UCSD-AML1 (cell line): ENCODE measurements around the gene KCNJ12.
A peak's percentile ranks its signal among the peaks of the same experiment; 100 is the strongest.

Source experiments
- DNase-seq: peaks from one replicate; lab custom pipeline; 2025; ENCODE audit not compliant: unreplicated experiment; lab: John Stamatoyannopoulos, UW

Gene KCNJ12

DNA sequence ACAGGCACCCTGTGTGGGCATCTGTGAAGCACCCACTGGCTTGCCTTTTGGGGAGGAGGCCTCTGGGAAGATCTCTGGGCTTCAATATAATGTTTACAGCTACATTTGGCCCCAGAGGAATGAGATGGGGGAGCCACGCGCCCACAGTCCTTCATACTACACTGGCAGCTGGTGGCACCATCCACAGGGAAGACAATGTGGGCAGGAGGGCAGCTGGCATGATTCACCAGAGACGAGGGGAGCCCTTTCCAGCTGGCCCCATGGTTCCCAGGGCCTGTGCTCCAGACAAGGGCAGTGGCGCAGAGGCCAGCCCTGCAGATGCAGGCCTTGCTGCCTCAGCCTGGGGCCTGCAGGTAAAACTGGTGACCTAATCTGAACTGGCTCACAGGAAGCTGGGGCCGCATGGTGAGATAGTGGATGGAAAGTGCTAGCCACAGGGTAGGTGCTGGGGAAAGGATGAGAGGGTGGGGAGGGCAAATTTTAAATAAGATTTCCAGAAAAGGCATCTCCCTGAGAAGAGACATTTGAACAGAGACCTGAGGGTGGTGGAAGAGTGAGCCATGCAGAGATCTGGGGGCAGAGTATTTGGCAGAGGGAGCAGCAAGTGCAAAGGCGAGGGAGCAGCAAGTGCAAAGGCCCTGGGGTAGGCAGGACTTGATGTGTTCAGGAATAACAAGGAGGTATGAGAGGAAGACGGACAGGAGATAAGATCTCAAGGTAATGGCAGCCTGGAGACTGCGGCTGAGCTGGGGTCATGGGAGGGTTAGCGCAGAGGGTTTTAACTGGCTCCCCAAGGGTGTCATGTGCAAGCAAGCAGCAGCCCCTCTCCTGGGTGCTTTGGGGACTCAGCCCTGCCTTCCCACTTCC lies 12.1 kb upstream of the KCNJ12 start:
- no peak for DNase-seq

DNA sequence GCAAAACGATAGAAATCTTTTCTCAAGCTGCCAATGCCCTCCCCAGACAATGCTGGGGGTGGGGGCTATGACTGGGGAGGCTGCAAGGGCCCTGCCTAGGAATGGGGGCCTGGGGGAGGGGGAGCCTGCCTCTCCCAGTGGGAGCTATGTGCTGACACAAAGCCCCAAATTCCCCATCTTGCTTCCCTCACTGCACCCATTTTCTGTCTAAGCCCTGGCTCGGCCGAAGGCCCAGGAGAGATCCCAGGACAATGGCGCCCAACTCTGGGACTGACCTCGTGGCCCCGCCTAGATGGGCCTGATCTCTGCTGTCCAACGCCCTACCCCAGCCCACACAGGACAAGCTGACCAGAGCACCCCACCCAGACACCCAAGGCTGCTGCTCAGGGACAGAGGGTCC lies 11.1 kb upstream of the KCNJ12 start:
- DNase-seq: no peak

DNA sequence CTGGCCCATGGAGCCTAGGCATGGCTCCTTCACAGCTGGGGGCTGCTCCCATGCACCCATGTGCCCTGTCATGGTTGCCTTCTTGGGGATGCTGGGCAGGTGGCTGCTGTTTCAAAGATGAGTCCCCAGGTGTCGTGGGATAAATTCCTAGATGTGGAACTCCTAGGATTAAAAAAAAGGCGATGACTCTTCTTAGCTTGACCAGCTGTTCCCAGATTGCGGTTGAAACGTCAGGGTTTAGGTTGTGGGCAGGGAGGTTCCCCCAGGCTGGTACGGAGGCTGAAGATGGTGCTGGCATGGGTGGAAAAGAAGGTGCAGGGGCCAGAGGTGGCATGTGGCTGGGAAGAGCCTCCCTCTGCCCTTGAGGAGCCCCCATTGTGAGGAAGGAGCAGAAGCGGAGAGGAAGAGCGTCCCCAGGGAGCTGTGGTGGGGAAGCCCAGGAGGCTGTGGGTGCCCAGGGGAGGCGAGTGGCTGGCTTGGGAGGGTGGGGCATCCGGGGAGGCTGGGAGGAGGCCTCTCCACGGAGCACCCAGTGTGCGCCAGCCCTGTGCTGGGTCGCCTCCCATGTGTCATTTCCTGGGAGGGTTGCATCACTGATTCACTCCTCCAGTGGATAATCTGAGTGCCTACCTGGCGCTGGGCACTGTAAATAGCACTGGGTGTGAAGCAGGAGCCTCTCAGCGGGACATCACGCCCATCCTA lies 7.5 kb upstream of the KCNJ12 start:
- no peak for DNase-seq

DNA sequence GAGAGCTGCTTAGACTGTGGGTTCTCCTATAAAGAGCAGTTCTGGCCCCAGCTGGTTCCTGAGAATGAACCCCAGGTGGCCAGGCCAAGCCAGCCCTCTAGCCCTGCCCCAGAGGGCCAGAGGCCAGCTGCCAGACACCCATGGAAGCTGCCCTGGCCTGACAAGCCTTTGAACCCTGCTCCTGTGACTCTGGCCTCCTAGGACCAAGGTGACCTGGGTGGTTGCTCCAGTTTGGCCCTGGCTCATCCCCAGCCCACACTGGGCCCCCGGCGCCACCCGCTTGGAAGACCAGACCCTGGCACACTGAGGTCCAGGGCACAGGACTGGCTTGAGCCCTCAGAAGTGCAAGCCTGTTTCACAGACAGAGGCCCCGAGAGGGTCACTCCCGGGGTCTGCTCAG lies 6.8 kb upstream of the KCNJ12 start:
- DNase-seq: no peak

DNA sequence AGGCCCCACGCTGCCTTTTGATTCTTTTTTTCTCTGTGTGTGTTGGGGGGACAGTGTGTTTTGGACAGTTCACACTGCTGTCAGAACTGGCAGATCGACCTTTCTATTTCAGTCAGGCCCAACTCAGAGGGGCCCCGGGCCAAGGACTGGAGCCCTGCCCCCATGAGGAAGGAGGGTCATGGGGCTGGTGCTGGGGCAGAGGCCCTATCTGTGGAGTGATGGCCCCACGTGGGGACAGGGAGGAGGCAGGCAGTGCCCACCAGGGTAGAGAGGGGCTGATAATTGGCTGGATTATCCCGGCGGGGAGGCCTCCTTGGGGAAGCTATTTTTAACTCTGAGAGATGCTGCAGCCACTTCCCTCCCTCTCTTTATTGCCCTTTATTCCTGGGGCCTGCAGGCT lies 5.7 kb upstream of the KCNJ12 start:
- DNase-seq: no peak

DNA sequence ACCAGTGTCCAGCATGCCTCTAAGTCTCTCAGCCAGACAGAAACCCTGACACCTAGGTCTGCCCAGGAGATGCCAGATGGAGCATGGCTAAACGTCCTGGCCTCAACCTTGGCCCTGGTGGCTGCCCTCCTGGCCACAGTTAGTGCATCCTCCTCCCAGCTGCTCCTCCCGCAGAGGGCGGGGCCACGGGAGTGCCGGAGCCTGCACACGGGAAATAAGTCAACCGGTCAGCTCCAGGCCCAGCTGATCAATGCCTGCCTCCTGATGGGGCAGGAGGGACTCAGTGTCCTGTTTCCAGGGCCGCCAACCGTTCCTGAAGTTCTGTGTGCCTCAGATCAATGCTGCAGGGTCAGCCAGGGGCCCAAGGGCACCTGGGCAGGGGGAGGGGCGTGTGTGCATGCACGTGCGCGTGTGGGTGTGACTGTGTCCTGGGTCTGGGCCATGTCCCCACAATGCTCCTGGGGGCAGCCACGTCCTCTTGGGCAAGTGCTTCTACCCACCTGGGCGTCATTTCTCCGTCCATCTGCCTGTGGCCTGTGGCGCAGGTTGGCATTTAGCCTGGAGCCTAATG lies 4.6 kb upstream of the KCNJ12 start:
- no peak for DNase-seq

DNA sequence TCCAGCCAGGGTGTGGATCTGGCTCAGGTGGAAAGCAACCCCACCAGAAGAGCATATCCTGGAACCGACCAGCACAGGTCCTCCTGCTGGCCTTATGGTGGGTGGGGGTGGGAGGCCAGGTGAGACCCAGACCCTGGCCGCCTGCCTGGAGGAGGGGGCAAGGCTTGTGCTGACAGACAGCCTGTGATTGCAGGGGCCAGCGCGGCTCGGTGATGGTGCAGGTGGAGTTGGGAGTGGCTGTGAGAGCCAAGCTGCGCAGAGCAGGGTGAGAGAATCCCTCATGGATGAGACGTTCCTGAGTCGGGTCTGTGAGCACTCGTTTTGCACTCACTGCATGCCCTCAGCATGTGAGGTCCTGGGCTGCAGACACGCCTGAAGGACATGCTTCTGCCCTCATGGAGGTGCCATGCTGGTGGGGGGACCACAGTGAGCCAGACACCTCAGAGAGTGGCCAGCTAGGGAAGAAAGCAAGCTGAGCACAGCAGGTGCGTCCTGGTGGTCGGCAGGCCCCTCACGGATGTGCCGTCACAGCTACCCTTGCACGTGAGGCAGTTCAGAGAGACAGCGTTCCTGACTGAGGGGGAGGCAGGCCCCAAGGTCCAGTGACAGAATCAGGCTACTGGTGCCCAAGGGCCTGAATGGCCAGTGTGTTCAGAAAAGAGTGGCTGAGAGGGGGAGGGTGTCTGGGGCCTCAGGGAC lies 3.8 kb upstream of the KCNJ12 start:
- no peak for DNase-seq

DNA sequence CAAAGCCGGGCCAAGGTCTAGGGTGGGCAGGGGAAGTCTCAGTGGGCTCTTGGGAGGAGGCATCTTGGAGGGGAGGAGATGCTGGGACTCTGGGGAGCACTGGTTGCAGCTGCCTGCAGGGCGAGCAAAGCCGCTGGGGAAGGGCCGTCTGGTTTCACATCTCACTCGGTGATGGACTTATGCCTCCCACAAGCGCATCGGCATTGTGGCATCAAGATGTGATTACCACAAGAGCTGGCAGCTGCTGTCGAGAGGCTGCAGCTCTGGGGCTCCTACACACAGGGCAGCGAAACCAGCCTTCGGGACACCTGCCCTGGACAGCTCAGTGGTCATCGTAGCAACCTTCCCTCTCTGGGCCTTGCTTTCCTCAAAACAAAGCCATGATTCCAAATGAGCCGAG lies 3.1 kb upstream of the KCNJ12 start:
- no peak for DNase-seq

DNA sequence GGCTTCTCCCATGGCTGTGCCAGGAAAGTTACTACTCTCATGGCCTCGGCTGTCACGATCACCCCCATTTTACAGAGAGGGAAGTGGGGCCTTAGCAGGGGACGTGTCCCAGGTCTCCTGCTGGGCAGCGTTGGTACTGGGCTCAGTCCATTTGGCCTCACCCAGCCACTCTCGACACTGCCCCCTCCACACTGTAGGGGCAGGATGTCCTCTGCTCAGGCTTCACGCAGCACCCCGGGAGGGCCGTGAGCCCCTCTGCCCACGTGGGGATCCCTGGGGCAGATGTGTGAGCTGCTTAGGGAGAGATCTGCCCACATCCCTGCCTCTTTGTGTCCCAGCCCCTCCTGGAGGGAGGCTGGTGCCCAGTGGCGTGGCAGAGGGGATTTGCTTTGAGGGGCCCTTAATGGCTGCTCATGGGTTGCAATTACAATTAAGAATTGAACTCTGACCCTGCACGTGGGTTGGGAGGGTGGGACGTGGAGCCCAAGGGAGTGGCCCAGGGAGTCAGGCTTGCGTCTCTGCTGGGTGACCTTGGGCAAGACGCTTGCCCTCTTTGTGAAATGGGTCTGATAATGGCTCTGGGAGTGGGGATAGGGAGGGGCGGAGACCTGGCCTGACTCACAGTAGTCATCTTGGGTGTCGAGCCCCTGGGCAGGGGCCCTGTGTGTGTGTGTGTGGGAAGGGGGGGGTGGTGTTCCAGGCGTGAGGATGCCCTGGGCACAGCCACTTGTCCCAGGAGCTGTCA lies 2.3 kb upstream of the KCNJ12 start:
- no peak for DNase-seq

DNA sequence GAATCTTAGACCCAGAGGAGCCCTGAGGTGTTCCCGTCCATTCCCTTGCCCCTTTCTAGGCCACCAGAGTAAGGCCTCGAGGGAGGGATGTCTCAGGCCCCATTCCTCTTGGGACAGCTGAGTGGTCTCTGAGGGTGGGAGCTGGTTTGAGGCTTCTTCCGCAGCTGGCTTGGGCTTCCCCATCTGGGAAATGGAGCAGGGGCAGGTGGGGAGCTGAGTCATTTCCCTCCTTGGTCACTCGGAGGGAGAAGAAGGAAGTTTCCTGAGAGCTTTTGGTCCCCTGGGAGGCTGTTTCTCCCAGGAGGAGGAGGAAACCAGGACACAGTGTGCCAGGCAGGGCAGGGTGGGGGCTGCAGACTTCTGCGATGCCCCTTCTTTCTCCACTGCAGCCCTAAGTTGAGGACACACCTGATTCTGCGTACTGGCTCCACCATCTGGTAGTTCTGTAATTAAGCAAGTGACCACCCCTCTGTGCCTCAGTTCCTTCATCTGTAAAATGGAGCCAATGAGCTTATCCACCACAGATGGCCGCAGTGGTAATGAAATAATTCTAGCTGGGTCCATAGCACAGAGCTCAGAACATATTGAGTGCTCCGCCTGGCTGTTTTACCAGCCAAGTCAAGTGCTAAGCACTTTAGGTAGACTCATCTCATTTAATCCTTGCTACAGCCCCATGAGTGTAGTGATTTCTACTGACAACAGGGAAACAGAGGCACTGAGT lies 1.6 kb upstream of the KCNJ12 start:
- peak; percentile 26 for DNase-seq

DNA sequence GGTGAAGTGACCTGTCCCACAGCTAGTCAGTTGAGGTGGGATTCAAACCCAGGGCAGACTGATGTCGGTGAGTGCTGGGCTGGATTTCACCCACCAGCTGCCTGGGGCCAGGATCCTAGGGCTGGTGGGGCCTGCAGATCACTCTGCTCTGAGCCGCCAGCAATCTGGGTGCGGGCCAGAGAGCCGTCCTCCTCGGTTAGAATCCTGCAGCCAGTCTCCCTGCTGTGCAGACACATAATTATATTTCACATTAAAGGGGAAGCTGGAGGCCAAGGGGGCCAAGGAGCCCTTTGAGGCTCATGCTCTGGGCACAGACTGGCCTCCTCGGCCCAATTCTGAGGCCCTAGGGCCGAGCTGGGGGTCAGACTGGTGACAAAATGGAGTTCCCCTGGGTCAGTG lies 996 bp upstream of the KCNJ12 start:
- no peak for DNase-seq

DNA sequence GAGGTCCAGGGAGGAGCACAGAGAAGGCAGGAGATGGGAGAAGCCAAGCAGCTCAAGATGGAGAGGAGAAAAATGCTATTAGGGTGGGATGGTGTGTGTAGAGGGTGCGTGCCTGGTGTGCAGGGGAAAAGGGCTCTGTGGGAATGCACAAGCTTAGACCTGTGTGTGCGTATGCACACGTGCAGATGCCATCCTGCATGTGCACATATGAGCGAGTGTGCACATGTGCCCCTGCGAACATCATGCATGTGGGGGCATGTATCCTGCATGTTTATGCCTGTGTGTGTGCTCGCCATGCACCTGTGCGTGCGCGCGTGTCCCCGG lies 438 bp upstream of the KCNJ12 start:
- DNase-seq: no peak

DNA sequence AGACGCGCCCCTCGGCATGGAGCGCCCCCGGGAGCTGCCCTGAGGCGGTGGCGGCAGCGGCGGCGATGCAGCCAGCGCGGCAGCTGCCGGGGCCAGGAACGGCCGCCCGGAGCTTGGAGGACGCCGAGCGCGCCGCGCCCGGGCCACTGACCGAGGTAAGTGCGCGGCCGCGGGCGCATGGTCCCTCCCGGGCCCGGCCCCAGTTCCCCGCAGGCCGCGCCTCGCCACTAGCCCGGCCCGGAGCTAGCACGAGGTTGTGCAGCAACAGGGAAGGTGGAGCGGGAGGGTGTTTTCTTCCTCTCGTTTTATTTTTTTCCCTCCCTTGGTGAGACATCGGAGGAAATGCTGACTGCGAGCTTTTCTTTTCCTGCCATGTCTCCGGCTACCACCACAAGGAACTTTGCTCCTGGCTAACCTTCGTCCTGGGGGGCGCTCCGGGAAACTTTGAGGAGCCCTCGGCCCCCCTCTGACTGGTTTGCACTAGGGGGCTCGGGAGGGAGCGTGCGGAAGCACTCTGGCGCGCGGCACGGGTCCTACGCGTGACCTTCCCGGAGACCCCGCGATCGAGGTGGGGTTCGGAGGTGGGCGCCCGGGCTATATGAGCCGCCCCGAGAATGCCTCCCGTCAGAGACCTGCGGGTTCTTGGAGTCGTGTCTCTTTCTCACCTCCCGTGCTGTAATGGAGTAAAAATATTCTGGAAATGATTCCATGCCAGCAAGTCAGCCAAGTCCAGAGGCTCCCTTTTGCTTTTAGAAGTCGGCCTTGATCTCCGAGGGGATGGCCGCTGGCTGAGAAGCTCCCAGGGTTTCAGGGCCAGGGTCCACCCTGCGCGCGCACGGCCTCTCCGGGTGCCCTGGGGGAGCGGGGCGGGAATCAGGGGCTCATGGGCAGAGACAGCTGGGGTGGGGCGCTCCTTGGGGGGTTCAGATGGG lies 868 bp downstream of the KCNJ12 start:
- no peak for DNase-seq

DNA sequence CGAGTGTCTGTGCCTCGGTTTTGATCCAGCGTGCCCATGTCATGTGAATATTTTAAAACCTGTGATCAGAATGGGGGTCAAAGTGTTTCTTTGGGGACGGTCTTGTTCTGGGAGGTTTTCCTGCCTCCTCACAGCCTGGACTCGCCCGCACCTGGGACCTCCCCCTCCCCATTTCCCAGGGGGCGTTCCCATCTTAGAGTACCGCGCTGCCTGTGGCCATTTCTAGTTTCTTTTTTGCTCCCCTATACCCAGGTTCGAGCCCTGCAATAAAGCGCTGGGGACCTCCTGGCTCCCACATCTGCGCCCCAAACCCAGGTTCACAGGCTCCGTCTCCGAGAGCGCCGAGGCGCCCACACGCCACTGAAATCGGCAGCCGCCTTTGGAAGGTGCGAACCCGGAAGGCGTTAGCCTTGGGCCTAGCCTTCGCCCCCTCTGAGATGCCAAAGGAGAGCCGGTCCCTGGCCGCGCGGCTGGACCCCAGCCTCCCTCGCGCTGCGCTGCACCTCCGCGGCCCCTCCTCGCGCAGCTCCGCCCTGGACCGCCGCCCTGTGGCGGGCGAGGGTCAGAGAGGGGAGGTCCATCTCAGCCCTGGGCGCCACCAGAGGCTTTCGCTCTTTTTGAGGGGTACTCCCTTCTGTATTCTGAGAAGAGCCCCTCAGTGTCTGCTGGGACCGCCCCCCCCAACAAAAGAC lies 1.7 kb downstream of the KCNJ12 start:
- no peak for DNase-seq

DNA sequence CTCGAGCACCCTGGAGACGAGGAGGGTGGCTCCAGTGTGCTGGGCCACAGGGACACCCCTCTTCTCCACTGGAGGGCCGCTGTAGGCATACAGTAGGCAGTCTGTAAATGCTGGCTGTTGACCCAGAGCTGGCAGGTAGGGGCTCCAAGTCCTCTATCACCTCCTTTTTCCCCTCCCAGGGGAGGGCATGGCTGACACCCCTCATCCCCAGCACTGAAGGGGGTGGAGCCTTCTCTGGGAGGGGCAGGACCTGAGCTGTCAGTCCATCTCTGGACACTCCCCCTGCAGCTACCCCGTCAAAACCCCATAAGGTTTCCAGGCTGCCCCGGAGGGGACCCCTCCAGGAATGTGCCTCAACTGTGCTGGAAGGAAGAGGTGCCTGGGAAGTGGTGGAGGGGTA lies 2.4 kb downstream of the KCNJ12 start:
- DNase-seq: no peak

DNA sequence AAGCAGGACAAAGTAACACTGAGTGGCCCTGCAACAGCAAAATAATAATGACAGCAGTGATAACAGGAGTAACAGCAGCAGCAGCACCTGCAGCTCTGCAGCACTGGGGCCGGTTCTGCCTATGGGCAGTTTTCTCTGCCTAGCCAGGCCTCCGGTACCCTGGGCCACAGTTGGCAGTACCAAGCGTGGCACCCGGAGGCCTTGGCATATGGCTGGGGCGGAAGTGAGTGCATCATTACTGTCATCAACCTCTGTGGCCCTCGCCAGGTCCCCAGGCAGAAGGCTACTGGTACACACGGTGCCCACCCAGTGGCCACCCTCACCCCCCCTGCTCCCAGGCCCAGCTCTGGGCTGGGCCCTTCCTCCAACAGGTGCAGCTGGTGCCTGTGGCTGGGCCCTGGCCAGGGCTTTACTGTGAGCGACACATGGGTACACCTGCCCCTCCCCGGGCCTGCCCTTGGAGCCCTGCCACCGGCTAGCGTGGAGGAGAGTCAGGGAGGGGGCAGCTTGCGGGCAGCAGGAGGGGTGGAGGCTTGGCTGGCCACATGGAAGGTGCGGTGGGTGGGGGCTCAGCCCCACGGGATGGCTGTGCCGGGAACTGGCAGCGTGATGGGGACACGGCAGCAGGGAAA lies 3.0 kb downstream of the KCNJ12 start:
- DNase-seq: no peak

DNA sequence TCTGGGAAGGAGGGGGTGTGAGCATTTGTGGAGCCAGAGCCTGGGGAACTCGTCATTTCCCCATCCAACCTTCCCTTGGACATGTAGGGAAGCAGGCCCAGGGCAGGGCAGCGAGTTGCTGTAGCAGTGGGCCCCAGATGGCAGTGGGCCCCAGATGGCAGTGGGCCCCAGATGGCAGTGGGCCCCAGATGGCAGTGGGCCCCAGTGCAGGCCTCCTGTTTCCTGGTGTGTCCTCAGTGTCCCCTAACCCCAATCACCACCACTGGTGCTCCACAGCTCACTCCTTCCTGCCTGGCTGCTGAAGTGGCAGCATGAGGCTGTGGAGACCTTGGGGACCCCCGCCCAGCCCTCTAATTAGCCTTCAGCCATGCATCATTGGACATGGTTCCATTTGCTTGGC lies 4.5 kb downstream of the KCNJ12 start:
- DNase-seq: no peak

DNA sequence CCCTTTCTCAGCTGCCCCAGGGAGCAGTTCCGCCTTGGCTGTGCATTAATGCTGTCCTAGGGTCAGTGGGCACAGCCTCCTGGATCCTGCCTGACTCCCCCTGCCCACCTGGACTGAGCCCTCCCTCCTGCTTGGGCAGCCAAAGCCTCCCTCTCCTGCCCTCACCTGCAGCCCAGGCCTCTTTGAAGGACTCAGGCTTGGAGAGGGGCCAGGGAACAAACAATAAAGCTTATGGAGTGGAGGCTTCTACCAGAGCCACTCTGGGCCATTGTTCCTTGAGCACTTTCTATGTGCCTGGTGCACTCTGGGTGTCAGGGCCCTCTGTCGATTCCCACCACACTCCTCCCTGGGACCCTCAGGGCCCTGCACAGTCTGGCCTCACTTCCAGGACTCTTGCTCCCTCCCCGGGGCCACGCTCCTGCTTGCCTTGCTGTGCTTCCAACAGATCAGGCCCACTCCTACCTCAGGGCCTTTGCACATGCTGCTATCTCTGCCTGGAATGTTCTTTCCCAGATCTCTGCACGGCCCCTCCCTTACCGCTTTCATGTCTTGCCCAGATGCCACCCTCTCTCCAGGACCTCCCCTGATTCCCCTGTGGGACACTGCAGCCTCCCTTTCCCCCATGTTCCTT lies 5.0 kb downstream of the KCNJ12 start:
- no peak for DNase-seq
